ENCODE measurements around the gene ILKAP. TPM values are rescaled to one million over a fixed set of nuclear protein-coding genes. Genes with fewer than 3 reads are reported as not detected.

The ILKAP gene
- total RNA-seq, 1 donor from 2014 or later = 25.0 TPM

GRCh38 chr2:238128061-238128440 lies 75.4 kb downstream of the ILKAP start:
- Histone ChIP-seq H3K27me3 (ENCODE audit: control insufficient read depth, insufficient read depth, low read length) (peaks cover 2% of the 10 kb centered on the region), H3K4me3 (ENCODE audit: low read depth, low read length) (no peak overlapping the region), H3K36me3 (ENCODE audit: control insufficient read depth, insufficient read depth, low read length) (no peaks in the 10 kb centered on the region)
- no peak for TF ChIP-seq CTCF (IDR thresholded peaks at IDR 0.05; ENCODE audit: insufficient read depth, low read length, severe bottlenecking)
- FAIRE-seq = no peak
- no peak for DNase-seq (ENCODE audit: low read depth)

GRCh38 chr2:238127165-238128060 lies 76.1 kb downstream of the ILKAP start:
- no peak for TF ChIP-seq CTCF (IDR thresholded peaks at IDR 0.05; ENCODE audit: insufficient read depth, low read length, severe bottlenecking)
- Histone ChIP-seq H3K36me3 (ENCODE audit: control insufficient read depth, insufficient read depth, low read length) (no peaks in the 10 kb centered on the region), H3K27me3 (ENCODE audit: control insufficient read depth, insufficient read depth, low read length) (peaks cover 2% of the 10 kb centered on the region), H3K4me3 (ENCODE audit: low read depth, low read length) (no peak overlapping the region)
- DNase-seq (ENCODE audit: low read depth) (no peak), FAIRE-seq (no peak)

GRCh38 chr2:238126775-238127164 lies 76.7 kb downstream of the ILKAP start:
- DNase-seq (ENCODE audit: low read depth) (no peak), FAIRE-seq (no peak)
- Histone ChIP-seq H3K36me3 (ENCODE audit: control insufficient read depth, insufficient read depth, low read length) (no peaks in the 10 kb centered on the region), H3K4me3 (ENCODE audit: low read depth, low read length) (no peak overlapping the region), H3K27me3 (ENCODE audit: control insufficient read depth, insufficient read depth, low read length) (peaks cover 2% of the 10 kb centered on the region)
- no peak for TF ChIP-seq CTCF (IDR thresholded peaks at IDR 0.05; ENCODE audit: insufficient read depth, low read length, severe bottlenecking)

GRCh38 chr2:238126338-238126737 lies 77.2 kb downstream of the ILKAP start:
- peak; percentile 99 for FAIRE-seq

GRCh38 chr2:238125127-238125885 lies 78.2 kb downstream of the ILKAP start:
- no peak for TF ChIP-seq CTCF (IDR thresholded peaks at IDR 0.05; ENCODE audit: insufficient read depth, low read length, severe bottlenecking)
- peaks cover under 1% of the 10 kb centered on the region for H3K27me3 ChIP-seq (ENCODE audit: control insufficient read depth, insufficient read depth, low read length)
- no peak overlapping the region for H3K4me3 ChIP-seq (ENCODE audit: low read depth, low read length)
- no peak for DNase-seq (ENCODE audit: low read depth)
- FAIRE-seq = no peak
- H3K36me3 ChIP-seq (ENCODE audit: control insufficient read depth, insufficient read depth, low read length) = no peaks in the 10 kb centered on the region

More at GRCh38 chr2:238126338-238126737, 77.2 kb downstream of the ILKAP start:
- TF ChIP-seq CTCF (IDR thresholded peaks at IDR 0.05; ENCODE audit: insufficient read depth, low read length, severe bottlenecking) = no peak
- H3K36me3 ChIP-seq (ENCODE audit: control insufficient read depth, insufficient read depth, low read length) = no peaks in the 10 kb centered on the region
- no peak for DNase-seq (ENCODE audit: low read depth)
- H3K4me3 ChIP-seq (ENCODE audit: low read depth, low read length) = no peak overlapping the region
- H3K27me3 ChIP-seq (ENCODE audit: control insufficient read depth, insufficient read depth, low read length) = no peaks in the 10 kb centered on the region
